H9 (cell line): Measurements from ENCODE around the gene SPEG. TPM values are rescaled to one million over a fixed set of nuclear protein-coding genes. Genes with fewer than 3 reads are reported as not detected.
A peak's percentile ranks its signal among the peaks of the same experiment; 100 is the strongest.

Source experiments
- DNase-seq: peaks from one replicate; pipeline ENCODE4 v3.0.0-alpha.2; 2017
- H2AFZ ChIP-seq: one replicate; pipeline ENCODE4 v1.6.1; 2013; ENCODE audit warnings: mild to moderate bottlenecking, low read length, control low read depth, moderate library complexity
- H2AK5ac ChIP-seq: 2 replicates; pipeline ENCODE4 v1.6.1; 2013; ENCODE audit warnings: low read length, control low read depth, mixed read lengths; ENCODE audit not compliant: insufficient read length
- H2BK120ac ChIP-seq: one replicate; pipeline ENCODE4 v1.6.1; 2013; ENCODE audit warnings: low read depth, mild to moderate bottlenecking, low read length, control low read depth, inconsistent platforms; ENCODE audit not compliant: poor library complexity, severe bottlenecking
- H2BK12ac ChIP-seq: 2 replicates; pipeline ENCODE4 v1.6.1; 2013; ENCODE audit warnings: low read length, control low read depth, mixed read lengths, low read depth; ENCODE audit not compliant: insufficient read length
- H2BK15ac ChIP-seq: 2 replicates; pipeline ENCODE4 v1.6.1; 2013; ENCODE audit warnings: low read depth, low read length, control low read depth
- H2BK20ac ChIP-seq: one replicate; pipeline ENCODE4 v1.6.1; 2013; ENCODE audit warnings: low read depth, mild to moderate bottlenecking, low read length, control low read depth, inconsistent platforms; ENCODE audit not compliant: poor library complexity, severe bottlenecking
- H2BK5ac ChIP-seq: 2 replicates; pipeline ENCODE4 v1.6.1; 2013; ENCODE audit warnings: low read length, control low read depth, mixed read lengths; ENCODE audit not compliant: insufficient read length
- H3K14ac ChIP-seq: 2 replicates; pipeline ENCODE4 v1.6.1; 2013; ENCODE audit warnings: low read length, control low read depth; ENCODE audit not compliant: insufficient read depth
- H3K18ac ChIP-seq: 2 replicates; pipeline ENCODE4 v1.6.1; 2013; ENCODE audit warnings: low read depth, mild to moderate bottlenecking, mixed read lengths, low read length, control low read depth; ENCODE audit not compliant: insufficient read length
- H3K23ac ChIP-seq: 2 replicates; pipeline ENCODE4 v1.6.1; 2013; ENCODE audit warnings: low read length, control low read depth, mixed read lengths, low read depth; ENCODE audit not compliant: insufficient read length
- H3K23me2 ChIP-seq: 2 replicates; pipeline ENCODE4 v1.6.1; 2013; ENCODE audit warnings: low read depth, mild to moderate bottlenecking, mixed read lengths, low read length, control low read depth; ENCODE audit not compliant: insufficient read length, poor library complexity, severe bottlenecking
- H3K27ac ChIP-seq: 2 replicates; pipeline ENCODE4 v1.5.1; 2013; ENCODE audit warnings: low read length, control low read depth, mixed read lengths, low read depth; ENCODE audit not compliant: insufficient read length
- H3K27me3 ChIP-seq: 2 replicates; pipeline ENCODE4 v1.6.1; 2013; ENCODE audit warnings: low read length, control low read depth, inconsistent platforms; ENCODE audit not compliant: insufficient read depth
- H3K4ac ChIP-seq: 2 replicates; pipeline ENCODE4 v1.6.1; 2013; ENCODE audit warnings: low read depth, mild to moderate bottlenecking, control low read depth, inconsistent platforms, low read length, moderate library complexity
- H3K4me1 ChIP-seq: 2 replicates; pipeline ENCODE4 v1.6.1; 2013; ENCODE audit warnings: low read length, control low read depth, inconsistent platforms; ENCODE audit not compliant: insufficient read depth
- H3K4me2 ChIP-seq: 2 replicates; pipeline ENCODE4 v1.6.1; 2013; ENCODE audit warnings: low read length, control low read depth, mixed read lengths; ENCODE audit not compliant: insufficient read length, insufficient read depth
- H3K56ac ChIP-seq: 2 replicates; pipeline ENCODE4 v1.6.1; 2013; ENCODE audit warnings: low read depth, mild to moderate bottlenecking, mixed read lengths, low read length, control low read depth; ENCODE audit not compliant: insufficient read length
- H3K79me1 ChIP-seq: 2 replicates; pipeline ENCODE4 v1.6.1; 2013; ENCODE audit warnings: low read depth, mild to moderate bottlenecking, moderate library complexity, low read length, control low read depth, inconsistent platforms; ENCODE audit not compliant: insufficient read depth, poor library complexity, severe bottlenecking
- H3K79me2 ChIP-seq: 2 replicates; pipeline ENCODE4 v1.6.1; 2013; ENCODE audit warnings: low read length, control low read depth, inconsistent platforms; ENCODE audit not compliant: insufficient read depth
- H3K9ac ChIP-seq: 2 replicates; pipeline ENCODE4 v1.6.1; 2013; ENCODE audit warnings: low read length, control low read depth, mixed read lengths; ENCODE audit not compliant: insufficient read length; ENCODE audit errors: extremely low read depth
- H3K9me3 ChIP-seq: one replicate; pipeline ENCODE4 v1.6.1; 2013; ENCODE audit warnings: low read depth, low read length, inconsistent platforms; ENCODE audit not compliant: control insufficient read depth
- H3T11ph ChIP-seq: one replicate; pipeline ENCODE4 v1.6.1; 2013; ENCODE audit warnings: mild to moderate bottlenecking, low read length, control low read depth, inconsistent platforms
- H4K20me1 ChIP-seq: one replicate; pipeline ENCODE4 v1.6.1; 2013; ENCODE audit not compliant: control insufficient read depth, insufficient read length, insufficient read depth
- H4K5ac ChIP-seq: 2 replicates; pipeline ENCODE4 v1.6.1; 2013; ENCODE audit warnings: low read depth, mild to moderate bottlenecking, mixed read lengths, low read length, control low read depth; ENCODE audit not compliant: insufficient read length
- H4K8ac ChIP-seq: replicated peaks from 2 replicates; pipeline ENCODE4 v1.6.1; 2013; ENCODE audit warnings: low read length, control low read depth, mixed read lengths, low read depth; ENCODE audit not compliant: insufficient read length
- H4K91ac ChIP-seq: 2 replicates; pipeline ENCODE4 v1.6.1; 2013; ENCODE audit warnings: low read depth, mild to moderate bottlenecking, moderate library complexity, mixed read lengths, low read length, control low read depth; ENCODE audit not compliant: insufficient read length
- H3K27ac Mint-ChIP-seq, 3 experiments: 2 replicates in 2 of 3; 3 replicates in 1 of 3; pipeline ENCODE4 v1.8.0; 2020 to 2021; ENCODE audit warnings: mixed read lengths in 3 of 3, mild to moderate bottlenecking in 1 of 3, moderate library complexity in 1 of 3
- H3K27me3 Mint-ChIP-seq: 2 replicates; pipeline ENCODE4 v1.8.0; 2021; ENCODE audit warnings: low read depth, mild to moderate bottlenecking, moderate library complexity, mixed read lengths
- H3K36me3 Mint-ChIP-seq, 3 experiments: 2 replicates in 2 of 3; 3 replicates in 1 of 3; pipeline ENCODE4 v1.8.0; 2020 to 2021; ENCODE audit warnings: low read depth in 3 of 3, mixed read lengths in 3 of 3; ENCODE audit not compliant: insufficient read depth in 1 of 3
- H3K4me1 Mint-ChIP-seq, 2 experiments: 2 replicates each; pipeline ENCODE4 v1.8.0; 2020; ENCODE audit warnings: mixed read lengths in 2 of 2
- H3K4me3 Mint-ChIP-seq, 2 experiments: 2 replicates in 1 of 2; 3 replicates in 1 of 2; pipeline ENCODE4 v1.8.0; 2020 to 2021; ENCODE audit warnings: mild to moderate bottlenecking in 2 of 2, mixed read lengths in 2 of 2, moderate library complexity in 1 of 2
- H3K9me3 Mint-ChIP-seq, 2 experiments: 2 replicates in 1 of 2; 3 replicates in 1 of 2; pipeline ENCODE4 v1.8.0; 2020; ENCODE audit warnings: mild to moderate bottlenecking in 2 of 2, mixed read lengths in 2 of 2, moderate library complexity in 1 of 2
- CTCF ChIP-seq: fragments of 200-600 bp; sonication (generic); conservative IDR thresholded peaks from 3 replicates; pipeline ENCODE4 v1.8.0; 2021; ENCODE audit warnings: antibody characterized with exemption, mild to moderate bottlenecking
- WGBS: extraction: QIAGEN DNeasy Blood & Tissue Kit; methylation state at CpG from one replicate; pipeline ENCODE4 v1.1.7; 2013; ENCODE audit warnings: missing lambda C conversion rate, low lambda C conversion rate, mixed read lengths; ENCODE audit not compliant: insufficient read length; ENCODE audit errors: extremely low coverage; 5-methylcytosine and 5-hydroxymethylcytosine counted together
- total RNA-seq: library from RNA; stranded (reverse); gene quantifications from 2 replicates; pipeline ENCODE4 v1.2.1, GENCODE V29; 2021

The SPEG gene
- total RNA-seq, 1 experiment from 2014 or later, result 23.7 TPM

- H3K36me3 Mint-ChIP-seq, result no peaks in the 10 kb centered on the region
- H4K91ac ChIP-seq, result no peak overlapping the region
- H3K27me3 ChIP-seq, result peaks cover 8% of the 10 kb centered on the region; the same call in 1 of the 2 replicates
- H2BK20ac ChIP-seq, result no peak overlapping the region
- no peaks in the 10 kb centered on the region for H3K79me2 ChIP-seq
- H3K23ac ChIP-seq, result no peak overlapping the region
- no peak overlapping the region for H3T11ph ChIP-seq
- H3K18ac ChIP-seq, result no peak overlapping the region
- H3K4me3 Mint-ChIP-seq, result peak overlapping the region; percentile 50 to 51; a peak in 4 of 5 replicates
- H2BK5ac ChIP-seq, result no peak overlapping the region
- H4K20me1 ChIP-seq, result no peaks in the 10 kb centered on the region
- peaks cover 53 to 71% of the 10 kb centered on the region in 2 experiments for H3K4me1 Mint-ChIP-seq
- peaks cover 49% of the 10 kb centered on the region for H3K27me3 Mint-ChIP-seq
- H3K9ac ChIP-seq, result no peak overlapping the region
- H2AFZ ChIP-seq, result no peak overlapping the region
- peak overlapping the region; percentile 44 for H3K4me2 ChIP-seq
- no peak overlapping the region for H2BK12ac ChIP-seq
- H3K14ac ChIP-seq, result no peak overlapping the region
- peak; percentile 80 for DNase-seq
- H3K4ac ChIP-seq, result no peak overlapping the region
- peaks cover 4% of the 10 kb centered on the region for H3K23me2 ChIP-seq
- H3K9me3 ChIP-seq, result no peaks in the 10 kb centered on the region
- no peak overlapping the region for H3K27ac ChIP-seq
- peaks cover 9% of the 10 kb centered on the region; the same call in 1 of the 2 replicates for H3K4me1 ChIP-seq
- H2BK120ac ChIP-seq, result no peak overlapping the region
- H4K5ac ChIP-seq, result no peak overlapping the region
- no peaks in the 10 kb centered on the region for H3K9me3 Mint-ChIP-seq
- no CpG with 5 or more reads among the region's 70 CpGs for WGBS
- no peak overlapping the region for H2AK5ac ChIP-seq
- no peak overlapping the region for H2BK15ac ChIP-seq
- no peak overlapping the region for H4K8ac ChIP-seq
- no peak for TF ChIP-seq CTCF
- no peak overlapping the region for H3K56ac ChIP-seq
- peak overlapping the region in 1 of 3 experiments; percentile 33; a peak in 2 of 7 replicates for H3K27ac Mint-ChIP-seq
- H3K79me1 ChIP-seq, result no peaks in the 10 kb centered on the region
These were observed 87.7 kb downstream of the SPEG start for GRCh38 chr2:219522111-219523030.
